ENCODE data around the gene EEF1G. TPM values are rescaled to one million over a fixed set of nuclear protein-coding genes. Genes with fewer than 3 reads are reported as not detected.

The EEF1G gene
- total RNA-seq, 1 experiment from 2014 or later, result 1,855 TPM

DNA sequence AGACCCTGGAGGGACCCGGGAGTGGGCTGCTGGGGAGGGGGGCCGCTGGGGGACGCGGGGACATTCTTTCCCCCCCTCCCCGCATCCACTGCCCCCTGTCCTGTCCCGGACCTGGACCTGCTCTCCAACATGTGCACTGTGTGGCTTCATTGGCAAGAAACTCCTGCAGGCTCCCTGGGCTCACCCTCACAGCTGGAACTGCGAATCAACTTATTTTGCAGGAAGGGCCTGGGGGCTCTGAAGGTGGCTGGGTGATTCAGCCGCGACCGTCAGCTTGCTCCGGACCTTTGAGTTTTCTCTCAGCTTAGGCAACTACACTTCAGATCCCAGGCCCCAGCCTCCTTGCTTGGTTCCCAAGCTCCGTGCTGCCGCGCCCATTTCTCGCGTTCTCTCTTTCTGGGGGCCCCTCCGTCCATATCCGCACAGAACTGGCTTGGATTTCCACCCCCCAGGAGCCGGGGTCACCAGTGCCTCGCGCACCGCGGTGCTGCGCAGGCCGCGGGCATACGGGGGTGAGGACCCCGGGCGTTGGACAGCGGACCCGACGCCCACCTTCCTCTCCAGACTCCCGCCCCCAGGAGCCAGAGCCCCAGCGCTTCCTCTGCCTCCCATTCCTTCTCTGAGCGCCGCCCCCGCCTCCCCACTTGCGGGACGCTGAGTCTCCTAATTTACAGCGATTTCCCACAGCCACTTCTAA is 26.6 kb downstream of the EEF1G start:
- DNase-seq (ENCODE audit: unreplicated experiment), result peak; percentile 81
- CTCF ChIA-PET, result interaction anchor here (0.7 to 13.1 kb wide), 5 partner anchors 8 to 241 kb away, joined by 3 to 225 read pairs (median 4); partner anchors contain the start of genes C11orf98 and CSKMT
- H3K27ac Mint-ChIP-seq (ENCODE audit: low read depth, unreplicated experiment), result peak overlapping the region; percentile 63
- TF ChIP-seq, protein P1, sequence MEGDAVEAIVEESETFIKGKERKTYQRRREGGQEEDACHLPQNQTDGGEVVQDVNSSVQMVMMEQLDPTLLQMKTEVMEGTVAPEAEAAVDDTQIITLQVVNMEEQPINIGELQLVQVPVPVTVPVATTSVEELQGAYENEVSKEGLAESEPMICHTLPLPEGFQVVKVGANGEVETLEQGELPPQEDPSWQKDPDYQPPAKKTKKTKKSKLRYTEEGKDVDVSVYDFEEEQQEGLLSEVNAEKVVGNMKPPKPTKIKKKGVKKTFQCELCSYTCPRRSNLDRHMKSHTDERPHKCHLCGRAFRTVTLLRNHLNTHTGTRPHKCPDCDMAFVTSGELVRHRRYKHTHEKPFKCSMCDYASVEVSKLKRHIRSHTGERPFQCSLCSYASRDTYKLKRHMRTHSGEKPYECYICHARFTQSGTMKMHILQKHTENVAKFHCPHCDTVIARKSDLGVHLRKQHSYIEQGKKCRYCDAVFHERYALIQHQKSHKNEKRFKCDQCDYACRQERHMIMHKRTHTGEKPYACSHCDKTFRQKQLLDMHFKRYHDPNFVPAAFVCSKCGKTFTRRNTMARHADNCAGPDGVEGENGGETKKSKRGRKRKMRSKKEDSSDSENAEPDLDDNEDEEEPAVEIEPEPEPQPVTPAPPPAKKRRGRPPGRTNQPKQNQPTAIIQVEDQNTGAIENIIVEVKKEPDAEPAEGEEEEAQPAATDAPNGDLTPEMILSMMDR (IDR thresholded peaks at IDR 0.05; ENCODE audit: unreplicated experiment), result no peak
- H3K36me3 Mint-ChIP-seq (ENCODE audit: insufficient read depth, unreplicated experiment), result peaks cover 9% of the 10 kb centered on the region
- POLR2A ChIA-PET, result interaction anchor here (0.6 to 11.4 kb wide), 30 partner anchors 7 to 1699 kb away, joined by 3 to 599 read pairs (median 5); partner anchors contain the start of genes B3GAT3, C11orf98, CSKMT and EEF1G
- no peaks in the 10 kb centered on the region for H3K27me3 Mint-ChIP-seq (ENCODE audit: insufficient read depth, unreplicated experiment)
- H3K9me3 Mint-ChIP-seq (ENCODE audit: unreplicated experiment), result no peaks in the 10 kb centered on the region
- intact Hi-C loops (cut with micrococcal nuclease), result no loop called here
- peak overlapping the region; percentile 99 for H3K4me3 Mint-ChIP-seq (ENCODE audit: unreplicated experiment)
- H3K4me1 Mint-ChIP-seq (ENCODE audit: insufficient read depth, unreplicated experiment), result peaks cover 25% of the 10 kb centered on the region
- BruUV-seq (replicated peaks), result no TSS peak

DNA sequence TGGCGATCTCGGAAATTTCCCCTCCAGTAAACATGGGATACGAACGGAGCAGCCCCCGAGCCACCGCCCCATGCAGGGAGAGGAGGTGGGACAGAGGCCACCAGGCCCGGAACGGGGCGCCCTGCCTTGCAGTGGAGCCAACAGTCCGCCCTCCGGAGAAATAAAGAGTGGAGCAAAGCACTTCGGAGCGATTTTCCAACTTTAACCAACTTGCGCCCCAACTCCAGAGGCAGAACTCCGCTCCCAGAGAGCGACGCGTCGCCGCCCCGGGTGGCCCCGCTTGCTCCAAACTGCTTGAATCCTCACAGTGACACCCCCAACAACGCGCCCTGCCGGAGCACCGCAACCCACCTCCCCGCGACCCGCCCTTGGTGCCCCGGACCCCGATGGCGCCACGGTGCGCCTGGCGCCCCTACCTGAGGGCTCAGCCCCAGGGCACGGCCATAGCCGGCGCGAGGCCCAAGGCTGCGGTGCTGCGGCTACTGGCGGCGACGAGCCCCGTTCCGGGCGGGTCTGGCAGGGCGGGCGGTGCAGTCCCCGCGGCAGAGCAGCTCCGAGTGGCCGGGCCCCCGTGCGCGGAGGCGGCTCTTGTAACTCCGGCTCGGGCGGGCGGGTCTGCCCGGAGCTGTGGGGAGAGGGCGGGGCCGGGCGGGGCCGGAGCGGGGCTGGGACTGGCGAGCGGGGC is 27.3 kb downstream of the EEF1G start, which contains the start of gene AHNAK:
TSS of gene AHNAK (minus strand) at position 563 of the 685 bp plus-strand sequence. CDS start 10,708 bp downstream, outside the sequence.
- no peaks in the 10 kb centered on the region for H3K9me3 Mint-ChIP-seq (ENCODE audit: unreplicated experiment)
- CTCF ChIA-PET, result interaction anchor here (0.7 to 13.1 kb wide), 4 partner anchors 9 to 242 kb away, joined by 3 to 225 read pairs (median 4); no protein-coding TSS in a partner anchor
- peak within 1 kb of the TSS; percentile 84 for H3K27ac Mint-ChIP-seq (ENCODE audit: low read depth, unreplicated experiment)
- H3K36me3 Mint-ChIP-seq (ENCODE audit: insufficient read depth, unreplicated experiment), result peaks cover 9% of the 10 kb centered on the region
- peaks cover 32% of the 10 kb centered on the region for H3K4me1 Mint-ChIP-seq (ENCODE audit: insufficient read depth, unreplicated experiment)
- POLR2A ChIA-PET, result interaction anchor here (0.6 to 11.4 kb wide), 29 partner anchors 12 to 1699 kb away, joined by 3 to 599 read pairs (median 7); partner anchors contain the start of genes B3GAT3, C11orf98, CSKMT and EEF1G
- TSS peak; percentile 67 for BruUV-seq (replicated peaks)
- TF ChIP-seq, protein P1 (IDR thresholded peaks at IDR 0.05; ENCODE audit: unreplicated experiment), result no peak
- DNase-seq (ENCODE audit: unreplicated experiment), result peak; percentile 70
- H3K27me3 Mint-ChIP-seq (ENCODE audit: insufficient read depth, unreplicated experiment), result no peaks in the 10 kb centered on the region
- intact Hi-C loops (cut with micrococcal nuclease), result no loop called here
- peak within 1 kb of the TSS; percentile 99 for H3K4me3 Mint-ChIP-seq (ENCODE audit: unreplicated experiment)

DNA sequence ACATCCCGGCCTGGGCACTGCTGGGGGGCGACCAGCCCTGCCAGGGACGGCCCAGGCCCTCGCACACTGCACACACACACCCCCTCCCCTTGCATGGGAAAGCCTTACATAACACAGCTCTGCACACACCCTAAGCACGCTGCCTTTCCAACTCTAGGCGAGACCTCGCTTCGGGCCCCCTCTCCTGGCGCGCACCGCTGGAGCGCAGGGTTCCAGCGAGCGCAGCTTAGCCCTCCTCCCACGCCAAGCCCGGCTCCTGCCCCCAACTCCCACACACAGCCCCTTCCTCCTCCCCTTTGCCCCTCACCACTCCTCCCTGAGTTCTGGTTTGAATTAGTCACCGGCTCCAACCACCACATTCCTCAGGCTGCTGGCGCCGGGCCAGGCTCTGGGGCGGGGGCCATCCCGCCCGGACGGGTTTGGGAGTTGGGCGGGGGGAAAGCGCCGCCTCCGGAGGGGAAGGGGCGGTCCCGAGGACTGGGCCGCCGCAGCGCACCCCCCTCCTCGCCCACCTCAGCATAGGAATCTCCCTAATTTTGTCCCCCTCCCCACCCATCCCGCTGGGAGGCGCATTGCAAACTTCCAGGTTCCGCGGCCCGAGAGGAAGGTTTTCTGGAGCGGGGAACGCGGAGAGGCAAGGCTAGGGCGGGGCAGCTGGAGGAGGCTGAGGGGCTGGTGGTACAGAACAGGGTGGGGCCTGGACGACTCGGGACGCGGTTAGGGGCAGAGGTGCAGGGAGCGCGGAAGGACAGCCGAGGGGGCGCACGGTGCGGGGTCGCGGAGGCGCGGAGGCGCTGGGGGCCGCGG is 28.1 kb downstream of the EEF1G start:
- H3K27ac Mint-ChIP-seq (ENCODE audit: low read depth, unreplicated experiment), result peak overlapping the region; percentile 84
- peak overlapping the region; percentile 99 for H3K4me3 Mint-ChIP-seq (ENCODE audit: unreplicated experiment)
- ChIA-PET POLR2A (interaction anchor here (0.6 to 11.4 kb wide), 17 partner anchors 12 to 1176 kb away, joined by 3 to 599 read pairs (median 8); partner anchors contain the start of genes EEF1G, INTS5, LBHD1 and SLC3A2), CTCF (interaction anchor here (1.0 to 13.1 kb wide), 5 partner anchors 8 to 152 kb away, joined by 4 to 225 read pairs (median 86); no protein-coding TSS in a partner anchor)
- BruUV-seq (replicated peaks), result no TSS peak
- H3K4me1 Mint-ChIP-seq (ENCODE audit: insufficient read depth, unreplicated experiment), result peaks cover 39% of the 10 kb centered on the region
- H3K27me3 Mint-ChIP-seq (ENCODE audit: insufficient read depth, unreplicated experiment), result no peaks in the 10 kb centered on the region
- peak; percentile 96 for DNase-seq (ENCODE audit: unreplicated experiment)
- peaks cover 16% of the 10 kb centered on the region for H3K36me3 Mint-ChIP-seq (ENCODE audit: insufficient read depth, unreplicated experiment)
- H3K9me3 Mint-ChIP-seq (ENCODE audit: unreplicated experiment), result no peaks in the 10 kb centered on the region
- intact Hi-C loops (cut with micrococcal nuclease), result loop anchor here (1.0 kb wide), 1 partner anchor 8 kb away; no protein-coding TSS in a partner anchor
- TF ChIP-seq, protein P1 (IDR thresholded peaks at IDR 0.05; ENCODE audit: unreplicated experiment), result no peak
